GM12873 (cell line): ENCODE data around the gene RYK.

ENCODE experiments used
- TF ChIP-seq, protein P1 (sequence below): IDR thresholded peaks from 2 replicates; pipeline ENCODE4 v1.5.1; 2012; ENCODE audit warnings: low read depth, mild to moderate bottlenecking, moderate library complexity, low read length, control low read depth; ENCODE audit not compliant: insufficient read depth; ENCODE audit errors: missing control alignments

Gene RYK

DNA sequence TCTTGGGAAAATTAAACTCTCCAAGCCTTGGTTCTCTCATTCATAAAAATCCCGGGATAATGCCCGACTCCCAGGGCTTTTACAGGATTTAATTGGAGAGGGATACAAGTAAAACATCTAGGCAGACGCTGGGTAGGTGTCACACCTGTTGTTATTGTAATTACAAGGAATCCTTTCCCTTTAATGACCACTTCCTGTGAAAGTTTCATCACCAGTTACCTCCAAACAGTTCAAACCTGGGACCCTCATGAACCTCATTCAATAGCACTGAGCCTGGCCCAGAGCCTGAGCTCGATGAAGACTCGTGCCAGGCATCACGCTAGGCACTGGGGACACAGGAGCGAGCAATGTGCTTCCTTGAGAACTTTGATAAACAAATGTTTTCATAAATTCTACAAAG lies 2.1 kb upstream of the RYK start:
- TF ChIP-seq, protein P1, sequence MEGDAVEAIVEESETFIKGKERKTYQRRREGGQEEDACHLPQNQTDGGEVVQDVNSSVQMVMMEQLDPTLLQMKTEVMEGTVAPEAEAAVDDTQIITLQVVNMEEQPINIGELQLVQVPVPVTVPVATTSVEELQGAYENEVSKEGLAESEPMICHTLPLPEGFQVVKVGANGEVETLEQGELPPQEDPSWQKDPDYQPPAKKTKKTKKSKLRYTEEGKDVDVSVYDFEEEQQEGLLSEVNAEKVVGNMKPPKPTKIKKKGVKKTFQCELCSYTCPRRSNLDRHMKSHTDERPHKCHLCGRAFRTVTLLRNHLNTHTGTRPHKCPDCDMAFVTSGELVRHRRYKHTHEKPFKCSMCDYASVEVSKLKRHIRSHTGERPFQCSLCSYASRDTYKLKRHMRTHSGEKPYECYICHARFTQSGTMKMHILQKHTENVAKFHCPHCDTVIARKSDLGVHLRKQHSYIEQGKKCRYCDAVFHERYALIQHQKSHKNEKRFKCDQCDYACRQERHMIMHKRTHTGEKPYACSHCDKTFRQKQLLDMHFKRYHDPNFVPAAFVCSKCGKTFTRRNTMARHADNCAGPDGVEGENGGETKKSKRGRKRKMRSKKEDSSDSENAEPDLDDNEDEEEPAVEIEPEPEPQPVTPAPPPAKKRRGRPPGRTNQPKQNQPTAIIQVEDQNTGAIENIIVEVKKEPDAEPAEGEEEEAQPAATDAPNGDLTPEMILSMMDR, result no peak

DNA sequence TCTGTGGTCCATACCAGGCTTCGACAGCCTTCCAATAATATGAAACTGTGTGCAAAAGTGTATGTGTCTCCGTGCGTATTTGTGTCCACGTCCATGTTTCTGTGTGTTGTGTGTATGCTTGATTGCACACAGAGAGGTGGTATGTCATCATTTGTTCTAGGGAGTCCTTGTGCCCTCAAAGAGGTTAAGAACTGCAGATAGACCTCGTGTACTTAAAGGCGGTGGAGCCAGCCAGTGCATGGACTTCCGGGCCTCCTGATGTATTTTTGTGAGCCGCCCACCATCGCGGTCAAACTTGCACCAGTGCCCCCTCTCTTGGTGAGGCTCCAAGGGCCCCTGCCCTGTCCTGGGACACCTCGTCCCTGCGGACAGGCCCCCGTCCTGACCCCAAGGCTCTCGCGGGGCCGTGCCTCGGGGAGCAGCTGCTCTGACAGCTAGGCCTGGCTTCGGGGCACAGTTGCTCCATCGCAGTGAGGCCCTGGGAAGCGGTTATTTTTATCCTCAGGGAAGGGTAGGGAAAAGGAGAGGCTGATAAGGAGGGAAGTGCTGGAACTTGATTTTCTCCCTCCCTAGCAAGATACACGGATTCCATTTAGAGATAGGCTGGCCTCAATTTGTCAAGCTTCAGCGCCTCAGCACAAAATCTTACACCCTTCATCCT lies 1.2 kb upstream of the RYK start:
- TF ChIP-seq, protein P1, result no peak

DNA sequence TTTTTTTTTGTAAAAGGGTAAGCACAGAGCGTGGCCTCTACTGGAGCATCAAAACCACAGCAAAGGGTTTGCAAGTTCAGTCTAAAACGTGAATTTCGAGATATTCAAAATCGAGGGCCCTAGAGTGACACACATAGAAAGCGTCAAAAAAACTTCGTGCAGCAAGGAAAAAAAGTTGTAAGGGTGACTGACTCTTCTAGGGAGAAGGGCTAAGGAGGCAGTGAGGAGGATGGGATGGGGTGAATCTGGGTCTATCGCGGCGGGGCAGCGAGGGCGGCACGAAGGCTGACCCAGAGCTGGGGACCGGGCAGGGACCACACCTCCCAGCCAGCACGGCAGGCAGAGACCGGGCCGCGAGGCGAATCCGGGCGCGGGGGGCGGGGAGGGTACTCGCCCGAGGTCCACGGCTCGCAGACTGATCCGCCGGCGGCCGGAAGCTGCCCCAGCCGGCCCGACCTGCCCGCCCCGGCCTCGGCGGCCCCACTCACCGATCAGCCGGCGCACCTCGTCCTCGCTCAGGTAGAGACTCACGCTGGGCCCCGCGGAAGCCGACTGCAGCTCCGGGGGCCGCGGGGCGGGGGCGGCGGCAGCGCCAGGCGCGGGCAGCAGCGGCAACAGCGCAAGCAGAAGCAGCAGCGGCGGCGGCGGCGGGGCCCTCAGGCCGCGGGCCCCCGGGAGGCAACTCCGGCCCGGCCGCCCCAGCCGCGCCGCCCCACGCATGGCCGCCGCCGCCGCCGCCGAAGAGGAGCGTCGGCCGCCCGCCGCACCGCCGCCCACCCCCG lies 533 bp downstream of the RYK start:
- TF ChIP-seq, protein P1, result no peak

DNA sequence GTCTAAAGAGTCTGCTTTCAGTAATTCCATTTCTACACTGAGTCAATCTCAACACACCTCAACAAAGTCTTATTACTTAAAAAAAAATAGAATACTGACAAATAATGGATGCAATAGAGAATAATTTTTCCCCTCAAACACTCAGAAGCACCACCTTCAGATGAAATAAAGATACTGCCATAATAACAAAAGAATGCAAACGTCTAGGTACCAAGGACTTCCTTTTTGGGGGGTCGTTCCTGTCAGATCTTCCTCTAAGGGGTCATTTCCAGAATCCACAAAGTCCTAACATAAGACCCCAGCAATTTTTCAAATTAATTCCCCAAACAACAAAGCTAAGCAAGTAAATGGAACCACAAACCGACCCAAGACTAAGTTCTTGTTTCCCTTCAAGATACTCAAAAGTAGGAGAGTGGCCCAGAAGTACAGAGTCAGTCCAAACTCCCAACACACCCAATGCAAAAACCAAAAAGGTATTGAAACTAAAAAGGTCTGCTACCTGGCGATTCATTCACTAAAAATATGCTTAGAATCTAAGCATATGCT lies 1.3 kb downstream of the RYK start:
- TF ChIP-seq, protein P1, result no peak

DNA sequence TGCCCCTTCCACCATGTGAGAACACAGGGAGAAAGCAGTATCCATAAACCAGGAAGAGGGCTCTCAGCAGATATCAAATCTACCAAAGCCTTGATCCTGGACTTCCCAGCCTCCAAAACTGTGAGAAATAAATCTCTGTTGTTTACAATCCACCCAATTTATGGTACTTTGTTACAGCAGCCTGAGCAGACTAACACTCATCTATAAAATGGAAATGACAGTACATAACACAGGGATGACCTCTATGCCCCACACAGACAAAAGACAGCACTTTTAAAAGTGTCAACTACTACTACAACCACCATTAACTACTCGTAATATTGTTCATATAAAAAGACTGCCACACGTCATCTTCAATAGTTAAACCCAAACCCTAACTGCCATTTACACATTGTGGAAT lies 5.7 kb downstream of the RYK start:
- TF ChIP-seq, protein P1, result no peak

DNA sequence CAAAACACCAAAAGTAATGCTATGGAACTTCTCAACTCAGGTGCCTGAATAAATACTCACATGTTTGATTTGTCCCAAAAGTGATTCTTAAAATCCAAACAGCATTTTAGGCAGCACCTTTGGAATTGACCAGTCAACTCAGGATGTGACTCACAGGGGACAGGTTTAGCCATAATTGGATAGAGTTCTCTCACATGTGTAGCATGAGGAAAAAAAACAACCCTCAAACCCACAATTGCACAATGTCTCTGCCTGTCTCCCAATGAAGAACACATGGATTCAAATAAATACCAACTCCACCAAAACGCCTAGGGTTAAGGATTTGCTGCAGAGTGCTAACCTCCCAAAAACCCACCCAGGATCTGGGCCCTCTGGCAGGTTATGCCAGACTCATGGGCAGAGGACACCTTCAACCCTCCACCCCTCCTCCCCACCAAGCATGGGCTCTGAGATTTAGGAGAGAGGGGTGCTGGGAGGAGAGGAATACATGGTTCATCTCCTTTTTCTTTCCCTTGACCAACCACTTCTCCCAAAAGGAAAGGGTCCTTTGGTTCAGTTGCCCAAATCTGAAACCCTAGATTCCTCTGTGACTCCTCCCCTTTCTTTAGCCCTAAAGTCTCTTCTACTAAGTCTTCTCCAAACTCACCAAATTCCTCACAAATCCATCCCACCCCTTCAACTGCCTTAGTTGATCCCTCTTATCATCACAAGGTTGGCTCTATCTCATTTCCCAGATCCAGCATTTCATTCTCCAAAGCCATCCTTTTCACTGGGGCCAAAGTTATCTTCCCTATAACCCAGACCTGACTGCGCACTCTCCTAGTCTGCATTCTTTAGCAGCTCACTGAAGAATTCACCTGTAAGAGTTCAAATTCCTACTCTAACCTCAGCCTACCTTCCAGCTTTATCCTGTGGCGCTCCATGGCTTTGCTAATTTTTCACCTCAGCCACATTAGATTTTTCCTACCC lies 7.7 kb downstream of the RYK start:
- TF ChIP-seq, protein P1, result no peak

DNA sequence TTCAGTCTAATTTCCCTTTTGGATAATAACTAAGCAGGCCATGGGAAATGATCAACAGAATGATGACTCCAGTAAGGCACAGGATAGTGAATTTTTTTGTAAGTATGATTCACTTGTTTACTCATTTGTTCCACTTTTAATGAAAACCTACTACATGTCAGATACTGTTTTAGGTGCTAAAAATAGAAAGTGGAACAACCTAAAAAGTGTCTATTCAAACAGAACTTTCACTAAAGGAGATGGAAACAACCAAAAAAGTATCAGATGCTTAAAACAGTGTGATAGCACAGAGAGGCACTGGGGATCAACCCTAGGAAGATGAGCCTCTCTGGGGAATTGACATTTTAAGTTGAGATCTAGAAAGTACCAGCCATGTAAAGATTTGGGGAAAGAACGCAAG lies 11.1 kb downstream of the RYK start:
- TF ChIP-seq, protein P1, result no peak
